Skeletal muscle cell (primary cell): ENCODE results near the gene TMTC2.
"Not testable (repeated sequence)": the region's sequence is repeated elsewhere in the genome, so short reads cannot be mapped to it uniquely, and the experiment has no call there.

ENCODE experiments used
- DNase-seq: peaks from one replicate; pipeline ENCODE4 v3.0.0-alpha.2; 2010; ENCODE audit warnings: low read depth
- H3K4me3 ChIP-seq: 2 replicates; pipeline ENCODE4 v1.5.1; 2011; ENCODE audit warnings: low read depth, mild to moderate bottlenecking, control low read depth, low read length, moderate library complexity

The TMTC2 gene

DNA sequence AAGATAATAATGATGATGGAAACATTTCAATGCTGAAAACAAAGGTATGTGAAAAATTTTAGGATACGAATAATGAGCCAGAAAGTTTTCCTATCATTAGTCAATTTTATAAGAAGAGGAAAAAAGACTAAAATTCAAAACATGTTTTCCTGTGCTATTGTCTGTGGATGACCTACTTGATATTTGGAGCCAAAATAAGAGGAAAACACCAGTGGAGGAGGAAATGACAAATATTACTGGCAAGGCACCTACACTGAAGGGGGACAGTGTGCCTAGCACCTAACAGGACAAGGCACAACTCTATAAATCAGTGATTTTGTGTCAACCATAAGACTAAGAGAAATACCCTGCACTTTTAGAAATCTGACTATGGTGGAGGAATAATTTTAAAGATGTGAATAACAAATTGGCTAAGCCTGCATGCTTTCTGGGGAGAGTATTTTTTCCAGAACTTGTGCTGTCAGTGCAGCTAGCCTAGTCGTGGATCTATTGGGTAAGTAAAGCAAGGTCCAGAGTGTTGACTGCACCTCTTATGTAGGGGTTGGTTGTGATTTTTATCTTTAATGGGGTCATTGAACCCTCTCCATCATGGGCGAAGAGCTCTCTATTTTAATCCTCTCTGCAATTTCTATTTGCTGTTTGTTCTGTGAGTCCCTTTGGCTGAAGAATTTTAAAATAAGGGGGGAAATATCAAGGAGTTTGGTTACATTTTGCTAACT is 398.0 kb downstream of the TMTC2 start:
- H3K4me3 ChIP-seq: no peak overlapping the region
- DNase-seq: no peak

DNA sequence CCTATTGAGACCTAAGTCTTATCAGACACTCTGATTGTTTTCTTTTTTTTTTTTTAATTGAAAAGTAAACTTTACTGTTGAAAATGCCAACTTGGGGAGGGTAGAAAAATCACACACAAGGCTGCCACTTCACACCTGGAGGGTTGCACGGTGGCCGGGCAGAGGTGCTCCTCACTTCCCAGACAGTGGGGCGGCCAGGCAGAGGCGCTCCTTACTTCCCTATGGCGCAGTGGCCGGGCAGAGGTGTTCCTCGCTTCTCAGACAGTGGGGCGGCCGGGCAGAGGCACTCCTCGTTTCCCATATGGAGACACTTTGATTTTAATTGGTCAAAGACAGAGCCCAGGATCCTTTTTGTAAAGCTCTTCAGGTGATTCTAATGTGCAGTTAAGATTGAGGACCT is 399.3 kb downstream of the TMTC2 start:
- no peak overlapping the region for H3K4me3 ChIP-seq
- DNase-seq: no peak

GRCh38 chr12:83089575-83089974 is 402.9 kb downstream of the TMTC2 start:
- H3K4me3 ChIP-seq: no peak overlapping the region
- no peak for DNase-seq

- H3K4me3 ChIP-seq: no peak overlapping the region
These were observed 405.4 kb downstream of the TMTC2 start for GRCh38 chr12:83092129-83092528.

GRCh38 chr12:83092606-83093005 is 405.9 kb downstream of the TMTC2 start:
- H3K4me3 ChIP-seq: no peak overlapping the region
- no peak for DNase-seq

More at GRCh38 chr12:83092129-83092528, 405.4 kb downstream of the TMTC2 start:
- DNase-seq: no peak

DNA sequence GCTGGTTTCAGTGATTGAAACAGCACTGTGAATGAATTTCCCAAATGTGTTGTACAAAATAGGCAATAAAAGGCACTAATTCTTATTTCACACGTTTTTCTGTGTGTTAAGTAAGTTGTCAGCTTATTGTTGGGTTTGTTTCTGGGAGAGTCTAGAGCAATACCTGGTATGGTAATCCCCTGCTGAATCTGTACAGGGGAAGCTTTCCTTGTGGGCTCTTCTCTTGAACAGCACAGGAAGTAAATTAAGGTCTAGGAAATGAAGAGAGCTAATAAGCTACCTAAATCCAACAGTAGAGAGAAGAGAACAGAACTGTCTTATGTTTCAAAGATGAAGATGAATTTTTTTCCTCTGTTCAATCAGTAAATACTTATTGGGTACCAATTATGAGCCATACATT is 406.7 kb downstream of the TMTC2 start:
- DNase-seq: no peak
- H3K4me3 ChIP-seq: no peak overlapping the region

DNA sequence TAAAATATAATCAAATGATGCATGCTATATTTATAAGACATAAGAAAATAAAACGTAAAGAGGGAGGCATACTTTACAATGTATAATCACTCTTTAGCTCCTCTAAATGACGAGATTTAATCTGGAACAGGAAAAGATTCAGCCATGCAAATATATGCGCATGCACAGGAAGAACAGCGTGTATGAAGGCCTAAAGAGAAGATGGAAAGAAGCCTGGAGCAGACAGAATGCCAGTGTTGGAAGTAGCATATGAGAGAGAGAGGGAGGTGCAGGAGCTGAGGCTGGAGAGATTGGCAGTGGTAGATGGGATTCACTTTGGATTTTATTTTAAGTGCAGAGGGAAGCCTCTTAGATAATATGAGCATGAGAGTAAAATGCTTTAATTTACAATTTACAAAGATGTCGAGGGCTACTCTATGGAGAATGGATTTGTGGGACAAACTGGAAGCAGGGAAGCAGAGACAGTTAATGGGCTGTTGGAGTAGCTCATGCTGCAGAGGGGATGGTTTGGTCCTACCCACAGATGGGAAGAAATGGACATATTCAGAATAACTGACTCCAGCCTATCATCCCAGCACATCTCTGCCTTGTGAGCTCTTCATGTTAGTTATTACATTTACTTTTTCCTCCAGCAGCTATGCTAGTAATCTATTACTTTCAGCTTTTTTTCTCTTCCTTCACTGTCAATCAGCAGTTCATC is 411.1 kb downstream of the TMTC2 start:
- no peak for DNase-seq
- no peak overlapping the region for H3K4me3 ChIP-seq

GRCh38 chr12:83099436-83099835 is 412.7 kb downstream of the TMTC2 start:
- H3K4me3 ChIP-seq: no peak overlapping the region
- no peak for DNase-seq

GRCh38 chr12:83102499-83102898 is 415.8 kb downstream of the TMTC2 start:
- no peak for DNase-seq

GRCh38 chr12:83106873-83107272 is 420.2 kb downstream of the TMTC2 start:
- DNase-seq: no peak
- H3K4me3 ChIP-seq: no peak overlapping the region

More at GRCh38 chr12:83102499-83102898, 415.8 kb downstream of the TMTC2 start:
- no peak overlapping the region for H3K4me3 ChIP-seq

- no peak overlapping the region for H3K4me3 ChIP-seq
- DNase-seq: no peak
These were observed 423.7 kb downstream of the TMTC2 start for GRCh38 chr12:83110424-83110823.

DNA sequence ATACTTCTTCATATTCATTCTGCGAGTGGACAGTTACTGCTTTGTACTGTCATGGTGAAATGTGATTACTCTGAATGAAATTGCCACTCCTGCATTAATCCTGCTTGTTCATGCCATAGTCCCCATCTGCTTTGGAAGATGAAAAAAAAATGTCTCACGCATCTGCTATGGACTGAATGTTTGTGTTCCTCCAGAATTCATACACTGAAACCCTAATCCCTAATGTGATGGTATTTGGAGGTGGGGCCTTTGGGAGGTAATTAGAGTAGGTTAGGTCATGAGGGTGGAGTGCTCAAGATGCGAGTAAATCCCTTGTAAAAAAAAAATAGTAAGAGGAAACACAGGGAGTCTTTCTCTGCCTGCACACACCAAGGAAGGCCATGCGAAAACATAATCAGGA is 427.2 kb downstream of the TMTC2 start:
- DNase-seq: no peak

DNA sequence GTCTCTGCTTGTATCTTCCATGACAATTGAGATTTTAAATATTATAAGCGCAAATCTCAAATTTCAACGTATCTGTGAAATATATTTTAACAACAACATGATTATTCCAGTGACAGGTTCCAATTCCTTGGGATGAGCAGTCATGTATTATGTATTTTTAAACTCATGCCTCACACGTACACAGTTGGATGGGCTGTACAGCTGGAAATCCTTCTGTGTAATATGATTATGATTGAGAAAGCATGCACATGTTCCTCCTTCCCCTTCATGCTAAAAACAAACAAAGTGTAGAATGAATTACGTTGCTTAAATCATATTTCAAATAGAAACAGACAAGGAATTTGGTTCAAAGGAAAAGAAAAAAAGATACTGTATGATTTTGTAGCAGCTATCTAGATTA is 428.3 kb downstream of the TMTC2 start:
- H3K4me3 ChIP-seq: no peak overlapping the region
- DNase-seq: no peak

More for the DNA sequence above, 427.2 kb downstream of the TMTC2 start:
- no peak overlapping the region for H3K4me3 ChIP-seq

GRCh38 chr12:83117926-83118325 is 431.2 kb downstream of the TMTC2 start:
- H3K4me3 ChIP-seq, DNase-seq: not testable (repeated sequence)

DNA sequence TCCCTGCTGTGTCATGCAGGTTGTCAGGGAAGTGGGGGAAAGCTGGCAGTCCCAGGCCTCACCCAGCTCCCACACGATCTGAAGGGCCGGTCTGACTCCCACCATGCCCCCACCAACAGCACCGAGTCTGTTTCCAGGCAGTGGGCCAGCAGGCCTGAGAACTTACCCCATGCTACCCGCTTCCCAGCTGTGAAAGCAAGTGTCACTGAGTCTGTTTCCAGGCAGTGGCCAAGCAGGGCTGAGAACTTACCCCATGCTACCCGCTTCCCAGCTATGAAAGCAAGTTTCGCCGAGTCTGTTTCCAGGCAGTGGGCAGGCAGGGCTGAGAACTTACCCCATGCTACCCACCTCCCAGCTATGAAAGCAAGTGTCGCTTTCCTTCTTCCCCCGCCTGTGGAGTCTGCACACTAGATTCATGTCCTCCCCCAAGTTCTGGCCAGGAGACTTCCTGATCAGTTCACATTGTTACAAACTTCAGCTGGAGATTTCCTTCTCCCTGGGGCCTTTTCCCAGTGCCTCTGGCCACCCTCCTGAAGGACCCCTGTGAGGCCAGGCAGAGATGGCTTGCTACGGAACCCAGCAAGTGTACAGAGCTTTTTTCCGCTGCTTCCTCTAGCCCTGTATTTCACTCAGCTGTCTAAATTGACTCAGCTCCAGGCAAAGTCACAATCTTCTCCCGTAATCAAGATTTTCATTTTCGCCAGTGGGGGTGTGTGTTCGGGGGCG is 435.4 kb downstream of the TMTC2 start:
- H3K4me3 ChIP-seq: no peak overlapping the region
- DNase-seq: no peak

GRCh38 chr12:83122623-83122934 is 435.9 kb downstream of the TMTC2 start:
- DNase-seq: no peak
- H3K4me3 ChIP-seq: no peak overlapping the region

GRCh38 chr12:83123039-83123438 is 436.3 kb downstream of the TMTC2 start:
- no peak overlapping the region for H3K4me3 ChIP-seq
- DNase-seq: no peak

DNA sequence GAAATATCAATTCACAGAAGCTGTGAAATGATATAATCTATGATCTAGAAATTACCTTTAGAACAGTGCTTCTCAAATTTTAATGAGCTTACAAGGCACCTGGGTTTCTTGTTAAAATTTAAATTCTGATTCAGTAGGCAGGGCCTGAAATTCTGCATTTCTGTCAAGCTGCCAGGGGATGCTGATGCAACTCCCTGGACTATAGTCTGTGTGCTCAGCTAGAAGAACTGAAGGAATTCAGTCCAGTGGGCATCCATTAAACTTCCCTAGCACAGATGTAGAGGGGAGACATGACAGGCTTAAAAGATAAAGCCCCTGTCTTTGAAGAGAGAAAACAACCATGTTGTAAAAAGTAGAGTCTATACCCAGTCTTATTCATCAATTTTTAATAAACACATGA is 441.8 kb downstream of the TMTC2 start:
- no peak overlapping the region for H3K4me3 ChIP-seq
- DNase-seq: peak; percentile 7

- DNase-seq: no peak
- no peak overlapping the region for H3K4me3 ChIP-seq
These were observed 443.5 kb downstream of the TMTC2 start for GRCh38 chr12:83130178-83130577.

- H3K4me3 ChIP-seq: no peak overlapping the region
- no peak for DNase-seq
These were observed 445.7 kb downstream of the TMTC2 start for GRCh38 chr12:83132360-83132759.

DNA sequence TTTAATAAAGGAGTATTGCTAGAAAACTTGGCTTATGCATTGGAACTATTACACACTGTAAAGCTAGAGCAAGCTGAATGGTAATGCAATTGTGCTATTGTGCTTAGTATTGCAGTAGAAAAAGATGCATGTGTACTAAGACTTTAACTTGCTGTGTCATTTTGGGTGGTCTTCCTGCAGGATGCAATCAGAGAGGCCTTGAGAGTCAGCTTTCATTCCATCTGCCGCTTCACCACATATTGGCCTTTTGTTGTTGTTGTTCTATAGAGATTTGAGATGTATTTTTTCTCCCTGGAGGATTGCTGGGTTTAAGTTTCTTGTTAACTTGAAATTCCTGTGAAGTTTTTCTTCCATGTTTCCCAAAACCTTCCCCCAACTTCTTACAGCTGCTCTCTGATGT is 449.7 kb downstream of the TMTC2 start:
- H3K4me3 ChIP-seq: no peak overlapping the region
- no peak for DNase-seq
